Uterus (tissue), 2 donors: Measurements from ENCODE around the gene FBXW8.

Experiments used
- POLR2A ChIP-seq, 2 donors: fragments of 450-650 bp; IDR thresholded peaks; one replicate each; pipeline ENCODE4 v1.6.1; 2016; ENCODE audit warnings: antibody characterized with exemption in 2 of 2, mild to moderate bottlenecking in 1 of 2, moderate library complexity in 1 of 2
- TF ChIP-seq, protein P1 (sequence below), 4 experiments: fragments of 200-600 bp in 2 of 4; fragments of 450-650 bp in 2 of 4; sonication (generic) in 2 of 4; IDR thresholded peaks; one replicate each; pipeline ENCODE4 v1.5.1; 2016 to 2019; ENCODE audit warnings: antibody characterized with exemption in 4 of 4, mild to moderate bottlenecking in 2 of 4, moderate library complexity in 1 of 4

DNA sequence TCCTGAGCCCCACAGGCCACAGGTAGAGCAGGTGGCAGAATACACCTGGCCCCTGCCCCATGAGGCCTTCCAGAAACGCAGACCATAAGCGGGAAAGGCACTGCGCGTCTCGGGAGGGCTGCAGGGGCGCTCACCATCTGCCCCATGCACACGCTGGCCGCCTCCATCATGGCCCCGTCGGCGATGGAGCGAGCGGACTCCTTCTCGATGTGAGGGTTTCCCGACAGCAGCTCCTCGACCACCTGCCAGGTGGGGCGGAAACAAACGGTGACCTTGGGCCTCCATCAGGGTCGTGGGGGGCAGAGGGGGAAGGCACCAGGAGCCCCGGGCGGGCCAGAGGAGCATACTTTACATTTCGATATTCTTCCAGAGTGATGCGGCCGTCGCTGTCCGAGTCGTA is 135.7 kb downstream of the FBXW8 start:
- TF ChIP-seq, protein P1, sequence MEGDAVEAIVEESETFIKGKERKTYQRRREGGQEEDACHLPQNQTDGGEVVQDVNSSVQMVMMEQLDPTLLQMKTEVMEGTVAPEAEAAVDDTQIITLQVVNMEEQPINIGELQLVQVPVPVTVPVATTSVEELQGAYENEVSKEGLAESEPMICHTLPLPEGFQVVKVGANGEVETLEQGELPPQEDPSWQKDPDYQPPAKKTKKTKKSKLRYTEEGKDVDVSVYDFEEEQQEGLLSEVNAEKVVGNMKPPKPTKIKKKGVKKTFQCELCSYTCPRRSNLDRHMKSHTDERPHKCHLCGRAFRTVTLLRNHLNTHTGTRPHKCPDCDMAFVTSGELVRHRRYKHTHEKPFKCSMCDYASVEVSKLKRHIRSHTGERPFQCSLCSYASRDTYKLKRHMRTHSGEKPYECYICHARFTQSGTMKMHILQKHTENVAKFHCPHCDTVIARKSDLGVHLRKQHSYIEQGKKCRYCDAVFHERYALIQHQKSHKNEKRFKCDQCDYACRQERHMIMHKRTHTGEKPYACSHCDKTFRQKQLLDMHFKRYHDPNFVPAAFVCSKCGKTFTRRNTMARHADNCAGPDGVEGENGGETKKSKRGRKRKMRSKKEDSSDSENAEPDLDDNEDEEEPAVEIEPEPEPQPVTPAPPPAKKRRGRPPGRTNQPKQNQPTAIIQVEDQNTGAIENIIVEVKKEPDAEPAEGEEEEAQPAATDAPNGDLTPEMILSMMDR (IDR thresholded peaks at IDR 0.05), result no peak
- no peak for TF ChIP-seq POLR2A (IDR thresholded peaks at IDR 0.05)
